Neural progenitor cell (in vitro differentiated cells): ENCODE data around the gene BLTP3B. TPM values are rescaled to one million over a fixed set of nuclear protein-coding genes. Genes with fewer than 3 reads are reported as not detected.

Source experiments
- DNase-seq: peaks from one replicate; pipeline ENCODE4 v3.0.0-alpha.2; 2016; ENCODE audit warnings: low spot score
- H2AFZ ChIP-seq: fragments of 200-600 bp; sonication (generic); replicated peaks from 2 replicates; pipeline ENCODE4 v1.6.1; 2016; ENCODE audit warnings: antibody characterized with exemption
- H3F3A ChIP-seq: fragments of 200-600 bp; sonication (generic); 2 replicates; pipeline ENCODE4 v1.6.1; 2016; ENCODE audit warnings: antibody characterized with exemption, low read depth
- H3K27ac ChIP-seq: fragments of 200-600 bp; sonication (generic); 2 replicates; pipeline ENCODE4 v1.5.1; 2016; ENCODE audit warnings: mild to moderate bottlenecking
- H3K27me3 ChIP-seq: fragments of 200-600 bp; sonication (generic); 2 replicates; pipeline ENCODE4 v1.6.1; 2016; ENCODE audit warnings: mild to moderate bottlenecking, moderate library complexity
- H3K36me3 ChIP-seq: fragments of 200-600 bp; sonication (generic); 2 replicates; pipeline ENCODE4 v1.5.1; 2016
- H3K4me1 ChIP-seq: fragments of 200-600 bp; sonication (generic); 2 replicates; pipeline ENCODE4 v1.6.1; 2016; ENCODE audit warnings: mixed run types
- H3K4me2 ChIP-seq: fragments of 200-600 bp; sonication (generic); 2 replicates; pipeline ENCODE4 v1.6.1; 2016
- H3K4me3 ChIP-seq: fragments of 200-600 bp; sonication (generic); 2 replicates; pipeline ENCODE4 v1.5.1; 2016
- H3K79me2 ChIP-seq: fragments of 200-600 bp; sonication (generic); 2 replicates; pipeline ENCODE4 v1.6.1; 2016; ENCODE audit warnings: low read depth
- H3K9ac ChIP-seq: fragments of 200-600 bp; sonication (generic); 2 replicates; pipeline ENCODE4 v1.6.1; 2016
- H3K9me3 ChIP-seq: fragments of 200-600 bp; sonication (generic); 2 replicates; pipeline ENCODE4 v1.5.1; 2016; ENCODE audit warnings: low read depth
- H4K20me1 ChIP-seq: fragments of 200-600 bp; sonication (generic); 2 replicates; pipeline ENCODE4 v1.6.1; 2016; ENCODE audit warnings: low read depth
- H3K27ac Mint-ChIP-seq: 3 replicates; pipeline ENCODE4 v1.8.0; 2021; ENCODE audit warnings: mixed read lengths
- H3K27me3 Mint-ChIP-seq: 2 replicates; pipeline ENCODE4 v1.8.0; 2022; ENCODE audit warnings: low read depth, mild to moderate bottlenecking, inconsistent platforms, moderate library complexity, mixed read lengths; ENCODE audit not compliant: insufficient read depth
- H3K36me3 Mint-ChIP-seq: 3 replicates; pipeline ENCODE4 v1.8.0; 2021; ENCODE audit warnings: mixed read lengths
- H3K4me1 Mint-ChIP-seq: 3 replicates; pipeline ENCODE4 v1.8.0; 2021; ENCODE audit warnings: mixed read lengths
- H3K4me3 Mint-ChIP-seq: 3 replicates; pipeline ENCODE4 v1.8.0; 2021; ENCODE audit warnings: mild to moderate bottlenecking, moderate library complexity, mixed read lengths
- H3K9me3 Mint-ChIP-seq: 3 replicates; pipeline ENCODE4 v1.8.0; 2020; ENCODE audit warnings: mixed read lengths
- EZH2 ChIP-seq: fragments of 200-600 bp; sonication (generic); IDR thresholded peaks from 2 replicates; pipeline ENCODE4 v1.6.1; 2017; ENCODE audit warnings: antibody characterized with exemption, mild to moderate bottlenecking, moderate library complexity
- EZH2phosphoT487 ChIP-seq: fragments of 200-600 bp; sonication (generic); IDR thresholded peaks from 2 replicates; pipeline ENCODE4 v1.6.1; 2017; ENCODE audit warnings: antibody characterized with exemption
- total RNA-seq: library from RNA; depleted of rRNA; stranded (reverse); fragments of >200 nt; gene quantifications from 2 replicates; pipeline ENCODE4 v1.2.3, GENCODE V29; 2015; ENCODE audit warnings: low replicate concordance
- TF ChIP-seq, protein P1 (sequence below): fragments of 200-600 bp; sonication (generic); IDR thresholded peaks from 2 replicates; pipeline ENCODE4 v1.5.1; 2017; ENCODE audit warnings: antibody characterized with exemption, mild to moderate bottlenecking

BLTP3B gene
- total RNA-seq, 1 donor from 2014 or later: 16.7 TPM

DNA sequence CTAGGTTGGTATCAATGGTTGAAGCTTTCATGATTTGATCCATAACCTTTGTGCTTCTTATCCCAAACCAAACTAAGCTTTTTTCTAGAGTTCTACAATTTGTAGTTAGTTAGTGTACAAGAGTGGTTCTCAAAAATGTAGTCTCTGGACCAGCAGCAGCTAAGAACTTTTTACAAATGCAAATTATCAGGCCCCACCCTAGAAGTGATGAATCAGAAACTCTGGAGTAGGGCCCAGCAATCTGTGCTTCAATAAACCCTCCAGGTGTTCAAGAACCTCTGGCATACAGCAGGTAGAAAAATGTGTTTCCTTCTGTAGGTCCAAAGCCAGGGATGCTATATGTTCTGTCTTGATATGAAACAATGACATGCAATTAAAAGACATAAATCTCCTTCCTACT lies 31.8 kb upstream of the BLTP3B start:
- Histone ChIP-seq H3K4me2 (no peak overlapping the region), H3K9ac (no peak overlapping the region), H2AFZ (no peak overlapping the region), H3K27me3 (no peaks in the 10 kb centered on the region), H3K79me2 (no peaks in the 10 kb centered on the region), H3K4me3 (no peak overlapping the region), H3K36me3 (no peaks in the 10 kb centered on the region), H3K27ac (no peak overlapping the region), H3K4me1 (no peaks in the 10 kb centered on the region), H3K9me3 (no peaks in the 10 kb centered on the region), H4K20me1 (no peaks in the 10 kb centered on the region), H3F3A (no peaks in the 10 kb centered on the region)
- TF ChIP-seq, protein P1, sequence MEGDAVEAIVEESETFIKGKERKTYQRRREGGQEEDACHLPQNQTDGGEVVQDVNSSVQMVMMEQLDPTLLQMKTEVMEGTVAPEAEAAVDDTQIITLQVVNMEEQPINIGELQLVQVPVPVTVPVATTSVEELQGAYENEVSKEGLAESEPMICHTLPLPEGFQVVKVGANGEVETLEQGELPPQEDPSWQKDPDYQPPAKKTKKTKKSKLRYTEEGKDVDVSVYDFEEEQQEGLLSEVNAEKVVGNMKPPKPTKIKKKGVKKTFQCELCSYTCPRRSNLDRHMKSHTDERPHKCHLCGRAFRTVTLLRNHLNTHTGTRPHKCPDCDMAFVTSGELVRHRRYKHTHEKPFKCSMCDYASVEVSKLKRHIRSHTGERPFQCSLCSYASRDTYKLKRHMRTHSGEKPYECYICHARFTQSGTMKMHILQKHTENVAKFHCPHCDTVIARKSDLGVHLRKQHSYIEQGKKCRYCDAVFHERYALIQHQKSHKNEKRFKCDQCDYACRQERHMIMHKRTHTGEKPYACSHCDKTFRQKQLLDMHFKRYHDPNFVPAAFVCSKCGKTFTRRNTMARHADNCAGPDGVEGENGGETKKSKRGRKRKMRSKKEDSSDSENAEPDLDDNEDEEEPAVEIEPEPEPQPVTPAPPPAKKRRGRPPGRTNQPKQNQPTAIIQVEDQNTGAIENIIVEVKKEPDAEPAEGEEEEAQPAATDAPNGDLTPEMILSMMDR: no peak
- TF ChIP-seq EZH2phosphoT487: no peak
- Mint-ChIP-seq H3K4me3 (no peak overlapping the region), H3K4me1 (no peaks in the 10 kb centered on the region), H3K27ac (no peak overlapping the region), H3K36me3 (peaks cover 3% of the 10 kb centered on the region), H3K27me3 (peaks cover 2% of the 10 kb centered on the region), H3K9me3 (no peaks in the 10 kb centered on the region)
- DNase-seq: no peak

DNA sequence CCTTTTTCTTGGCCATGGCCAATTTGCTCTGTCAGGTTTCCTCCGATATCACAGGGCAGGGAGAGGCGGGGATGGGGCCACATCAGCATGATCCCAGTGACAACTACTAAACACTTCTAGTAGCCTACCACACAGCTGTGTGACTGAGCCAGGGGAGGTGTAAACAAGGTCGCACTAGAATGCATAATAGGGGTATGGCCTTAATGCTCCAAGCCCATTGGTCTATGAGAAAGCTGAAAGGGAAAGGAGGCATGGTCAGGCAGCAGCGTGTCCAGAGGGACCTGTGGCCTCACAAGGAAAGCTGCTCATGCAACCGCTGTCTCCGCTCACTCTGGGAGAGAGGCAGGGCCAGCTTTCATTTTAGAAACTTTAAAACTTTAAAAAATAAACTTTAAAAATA lies 30.4 kb upstream of the BLTP3B start:
- H3F3A ChIP-seq: no peaks in the 10 kb centered on the region
- no peak overlapping the region for H3K4me2 ChIP-seq
- TF ChIP-seq, protein P1: no peak
- TF ChIP-seq EZH2phosphoT487 (no peak), EZH2 (no peak)
- H3K4me1 ChIP-seq: no peaks in the 10 kb centered on the region
- Mint-ChIP-seq H3K27ac (no peak overlapping the region), H3K36me3 (peaks cover 3% of the 10 kb centered on the region), H3K9me3 (no peaks in the 10 kb centered on the region), H3K4me1 (no peaks in the 10 kb centered on the region), H3K27me3 (peaks cover 2% of the 10 kb centered on the region), H3K4me3 (no peak overlapping the region)
- H3K27ac ChIP-seq: no peak overlapping the region
- no peak overlapping the region for H3K4me3 ChIP-seq
- H3K27me3 ChIP-seq: no peaks in the 10 kb centered on the region
- H2AFZ ChIP-seq: no peak overlapping the region
- H3K36me3 ChIP-seq: no peaks in the 10 kb centered on the region
- no peak for DNase-seq
- no peaks in the 10 kb centered on the region for H3K79me2 ChIP-seq
- no peaks in the 10 kb centered on the region for H3K9me3 ChIP-seq
- no peak overlapping the region for H3K9ac ChIP-seq
- H4K20me1 ChIP-seq: no peaks in the 10 kb centered on the region

DNA sequence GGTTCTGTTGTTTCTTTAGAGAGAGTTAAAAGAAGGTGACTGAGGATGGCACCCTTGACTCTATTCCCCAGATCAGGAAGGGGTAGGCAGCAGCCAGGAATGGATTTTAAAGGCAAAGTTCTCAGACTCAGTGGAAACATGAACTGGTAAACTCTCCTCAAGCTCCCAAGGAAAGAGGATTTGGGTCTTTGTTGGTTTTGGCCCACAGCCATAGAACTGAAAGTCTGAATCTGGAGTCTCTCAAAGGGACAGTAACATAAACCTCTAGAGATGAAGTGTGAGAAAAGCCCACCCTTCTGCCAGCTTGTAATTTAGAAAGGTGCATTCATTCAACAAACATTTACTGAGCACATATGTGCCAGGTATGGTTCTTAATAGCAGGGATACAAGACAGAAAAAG lies 28.6 kb upstream of the BLTP3B start:
- Mint-ChIP-seq H3K4me3 (no peak overlapping the region), H3K27me3 (peaks cover 2% of the 10 kb centered on the region), H3K36me3 (no peaks in the 10 kb centered on the region), H3K27ac (no peak overlapping the region), H3K9me3 (no peaks in the 10 kb centered on the region), H3K4me1 (no peaks in the 10 kb centered on the region)
- no peaks in the 10 kb centered on the region for H3K79me2 ChIP-seq
- H3K9me3 ChIP-seq: no peaks in the 10 kb centered on the region
- H3K4me3 ChIP-seq: no peak overlapping the region
- H3K4me2 ChIP-seq: no peak overlapping the region
- H3K27me3 ChIP-seq: no peaks in the 10 kb centered on the region
- H4K20me1 ChIP-seq: no peaks in the 10 kb centered on the region
- H3K9ac ChIP-seq: no peak overlapping the region
- no peak for TF ChIP-seq EZH2phosphoT487
- TF ChIP-seq EZH2: no peak
- TF ChIP-seq, protein P1: no peak
- no peaks in the 10 kb centered on the region for H3F3A ChIP-seq
- H3K27ac ChIP-seq: no peak overlapping the region
- H2AFZ ChIP-seq: no peak overlapping the region
- H3K4me1 ChIP-seq: no peaks in the 10 kb centered on the region
- DNase-seq: no peak
- no peaks in the 10 kb centered on the region for H3K36me3 ChIP-seq
